GM23338 (cell line): ENCODE measurements around the gene LRMDA. TPM values are rescaled to one million over a fixed set of nuclear protein-coding genes. Genes with fewer than 3 reads are reported as not detected.
A peak's percentile ranks its signal among the peaks of the same experiment; 100 is the strongest.

Source experiments
- ATAC-seq: fragments of 200-7000 bp; cut with Tn5 transposase; 3 replicates; pipeline ENCODE4 v1.9.1; 2020
- DNase-seq: peaks from one replicate; pipeline ENCODE4 v3.0.0-alpha.2; 2015; ENCODE audit warnings: low spot score
- H2AFZ ChIP-seq: fragments of 200-600 bp; sonication (generic); 2 replicates; pipeline ENCODE4 v1.8.0; 2016; ENCODE audit warnings: antibody characterized with exemption, mild to moderate bottlenecking, moderate library complexity
- H3F3A ChIP-seq: fragments of 200-600 bp; sonication (generic); replicated peaks from 2 replicates; pipeline ENCODE4 v1.8.0; 2017; ENCODE audit warnings: antibody characterized with exemption, mixed run types, low read depth
- H3K27ac ChIP-seq: fragments of 200-600 bp; sonication (generic); 2 replicates; pipeline ENCODE4 v1.6.1; 2016; ENCODE audit warnings: low read depth
- H3K27me3 ChIP-seq: fragments of 200-600 bp; sonication (generic); 2 replicates; pipeline ENCODE4 v1.8.0; 2016; ENCODE audit warnings: mild to moderate bottlenecking, mixed run types, moderate library complexity; ENCODE audit not compliant: insufficient read depth
- H3K36me3 ChIP-seq: fragments of 200-600 bp; sonication (generic); 2 replicates; pipeline ENCODE4 v1.8.0; 2016; ENCODE audit warnings: mild to moderate bottlenecking; ENCODE audit not compliant: insufficient read depth
- H3K4me1 ChIP-seq: fragments of 200-600 bp; sonication (generic); 2 replicates; pipeline ENCODE4 v1.8.0; 2016; ENCODE audit warnings: mild to moderate bottlenecking, moderate library complexity; ENCODE audit not compliant: insufficient read depth
- H3K4me2 ChIP-seq: fragments of 200-600 bp; sonication (generic); 2 replicates; pipeline ENCODE4 v1.7.1; 2017; ENCODE audit warnings: mixed run types
- H3K4me3 ChIP-seq: fragments of 200-600 bp; sonication (generic); 2 replicates; pipeline ENCODE4 v1.6.1; 2016; ENCODE audit warnings: mixed run types
- H3K79me2 ChIP-seq: fragments of 200-600 bp; sonication (generic); replicated peaks from 2 replicates; pipeline ENCODE4 v1.8.0; 2017; ENCODE audit warnings: mild to moderate bottlenecking; ENCODE audit not compliant: insufficient read depth
- H3K9me2 ChIP-seq: fragments of 200-600 bp; sonication (generic); 2 replicates; pipeline ENCODE4 v1.8.0; 2017; ENCODE audit not compliant: insufficient read depth
- H4K20me1 ChIP-seq: fragments of 200-600 bp; sonication (generic); replicated peaks from 2 replicates; pipeline ENCODE4 v1.8.0; 2017; ENCODE audit warnings: mild to moderate bottlenecking; ENCODE audit not compliant: insufficient read depth
- H3K27ac Mint-ChIP-seq: 2 replicates; pipeline ENCODE4 v1.8.0; 2020; ENCODE audit warnings: inconsistent platforms, mild to moderate bottlenecking, moderate library complexity, mixed read lengths
- H3K27me3 Mint-ChIP-seq: 3 replicates; pipeline ENCODE4 v1.8.0; 2022; ENCODE audit warnings: low read depth, mild to moderate bottlenecking, moderate library complexity, mixed read lengths, inconsistent platforms; ENCODE audit not compliant: insufficient read depth, poor library complexity
- H3K36me3 Mint-ChIP-seq: 3 replicates; pipeline ENCODE4 v1.8.0; 2021; ENCODE audit warnings: low read depth, mild to moderate bottlenecking, inconsistent platforms, moderate library complexity, mixed read lengths
- H3K4me1 Mint-ChIP-seq: 3 replicates; pipeline ENCODE4 v1.8.0; 2020; ENCODE audit warnings: mild to moderate bottlenecking, inconsistent platforms, mixed read lengths
- H3K4me3 Mint-ChIP-seq: 3 replicates; pipeline ENCODE4 v1.8.0; 2021; ENCODE audit warnings: moderate library complexity, mild to moderate bottlenecking, inconsistent platforms, mixed read lengths
- H3K9me3 Mint-ChIP-seq: 3 replicates; pipeline ENCODE4 v1.8.0; 2020; ENCODE audit warnings: moderate library complexity, mild to moderate bottlenecking, inconsistent platforms, mixed read lengths
- CREB1 ChIP-seq: fragments of 250-450 bp; sonication (Bioruptor Pico); IDR thresholded peaks from 2 replicates; pipeline ENCODE4 v1.5.0; 2020; ENCODE audit warnings: low read depth, mild to moderate bottlenecking, moderate library complexity
- ETS1 ChIP-seq: IDR thresholded peaks from 2 replicates; pipeline ENCODE4 v1.6.1; 2016; ENCODE audit warnings: antibody characterized with exemption
- EZH2 ChIP-seq: fragments of 200-600 bp; sonication (generic); IDR thresholded peaks from one replicate; pipeline ENCODE4 v1.8.0; 2017; ENCODE audit warnings: antibody characterized with exemption, mild to moderate bottlenecking, low read depth; ENCODE audit not compliant: unreplicated experiment
- EZH2phosphoT487 ChIP-seq: fragments of 200-600 bp; sonication (generic); IDR thresholded peaks from one replicate; pipeline ENCODE4 v1.8.1; 2018; ENCODE audit warnings: antibody characterized with exemption; ENCODE audit not compliant: unreplicated experiment
- JUNB ChIP-seq: IDR thresholded peaks from one replicate; pipeline ENCODE4 v1.6.1; 2016; ENCODE audit warnings: antibody characterized with exemption; ENCODE audit not compliant: unreplicated experiment
- POLR2AphosphoS5 ChIP-seq: IDR thresholded peaks from 2 replicates; pipeline ENCODE4 v1.6.1; 2016; ENCODE audit warnings: antibody characterized with exemption, low read depth
- REST ChIP-seq: IDR thresholded peaks from one replicate; pipeline ENCODE4 v1.6.1; 2018; ENCODE audit warnings: antibody characterized with exemption; ENCODE audit not compliant: unreplicated experiment
- STAT1 ChIP-seq: IDR thresholded peaks from one replicate; pipeline ENCODE4 v1.6.1; 2016; ENCODE audit warnings: antibody characterized with exemption; ENCODE audit not compliant: unreplicated experiment
- ZNF114 ChIP-seq: fragments of 250-450 bp; sonication (Bioruptor Pico); IDR thresholded peaks from 2 replicates; pipeline ENCODE4 v1.5.0; 2020; ENCODE audit warnings: mild to moderate bottlenecking, moderate library complexity
- ZNF331 ChIP-seq: fragments of 250-450 bp; sonication (Bioruptor Pico); IDR thresholded peaks from 2 replicates; pipeline ENCODE4 v1.5.0; 2020; ENCODE audit warnings: low read depth, mild to moderate bottlenecking, moderate library complexity
- ZNF462 ChIP-seq: fragments of 250-450 bp; sonication (Bioruptor Pico); IDR thresholded peaks from 2 replicates; pipeline ENCODE4 v1.5.0; 2020; ENCODE audit warnings: mild to moderate bottlenecking, moderate library complexity
- polyA plus RNA-seq: library from polyadenylated mRNA; unstranded; fragments of >200 nt; fragmentation: Nextera tagmentation; extraction: Ambion mirVana; gene quantifications from 2 replicates; pipeline ENCODE4 v1.2.1, GENCODE V29; 2016
- total RNA-seq: library from RNA; depleted of rRNA; stranded (reverse); fragments of >200 nt; shearing (Covaris generic); gene quantifications from 2 replicates; pipeline ENCODE4 v1.2.3, GENCODE V29; 2014
- TF ChIP-seq, protein P1 (sequence below), 2 experiments: fragments of 200-600 bp in 1 of 2; sonication (generic) in 1 of 2; conservative IDR thresholded peaks; 2 replicates each; pipeline versions ENCODE4 v1.5.1 to v1.6.1; 2016 to 2017; ENCODE audit warnings: antibody characterized with exemption in 2 of 2, low read depth in 2 of 2, mild to moderate bottlenecking in 2 of 2, moderate library complexity in 1 of 2

LRMDA gene
- total and polyA plus RNA-seq, 2 experiments from 2014 or later: 0.90 to 1.8 TPM

DNA sequence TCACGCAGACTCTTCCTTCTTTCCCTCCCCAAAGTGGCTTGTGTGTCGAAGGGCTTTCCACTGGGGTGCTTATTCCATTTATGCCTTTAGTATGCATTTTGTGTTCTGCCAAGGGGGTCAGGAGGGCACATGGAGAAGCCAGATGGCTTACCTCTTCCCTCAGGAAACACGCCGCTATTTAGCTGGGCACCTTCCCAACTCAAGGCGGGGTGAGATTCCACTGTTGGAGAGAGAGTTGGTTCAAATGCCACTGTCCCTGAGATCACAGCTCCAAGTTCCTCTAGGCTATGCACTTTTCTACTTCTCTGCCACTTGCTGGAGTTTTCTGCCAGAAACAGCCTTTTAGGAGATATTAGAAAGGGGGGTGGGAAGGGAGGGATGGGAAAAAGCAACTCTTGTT lies 1091.8 kb downstream of the LRMDA start (continued):
- TF ChIP-seq ZNF462 (CRISPR knock-in tag): no peak

DNA sequence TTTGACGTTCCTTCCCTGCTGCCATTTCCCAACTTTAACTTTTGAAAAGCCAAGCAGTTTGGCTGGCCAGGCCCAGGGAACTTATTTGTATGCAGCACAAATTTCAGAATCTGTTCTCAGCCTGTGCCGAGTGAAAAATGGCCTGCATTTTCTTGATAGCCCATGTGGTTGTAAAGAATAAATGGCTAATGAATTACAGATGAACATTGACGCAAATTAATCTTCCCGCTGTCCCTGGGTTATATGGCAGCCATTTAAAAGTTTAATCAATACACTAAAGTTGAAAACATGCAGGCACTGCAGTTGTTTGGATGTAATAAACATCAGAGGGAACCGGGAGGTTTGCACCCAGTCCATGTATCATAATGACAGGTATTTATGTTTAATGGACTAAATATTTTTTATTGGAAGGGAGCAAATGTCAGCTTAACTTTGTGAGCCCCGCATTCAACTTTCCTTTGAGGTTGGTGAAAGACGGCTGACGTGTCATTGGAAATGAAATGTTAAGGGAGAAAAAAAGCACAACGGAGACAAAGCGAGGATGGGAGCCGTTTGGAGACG lies 1092.4 kb downstream of the LRMDA start:
- Histone ChIP-seq H2AFZ (0 out of 2 replicates have a peak overlapping the region, but pooled peaks have one; percentile 19), H3K9me2 (no peaks in the 10 kb centered on the region), H3K27me3 (no peaks in the 10 kb centered on the region), H3K79me2 (no peaks in the 10 kb centered on the region), H3K4me2 (no peak overlapping the region), H3K4me1 (no peaks in the 10 kb centered on the region; the same call in 1 of the 2 replicates), H3K36me3 (no peaks in the 10 kb centered on the region), H3K27ac (no peak overlapping the region), H4K20me1 (no peaks in the 10 kb centered on the region), H3F3A (no peaks in the 10 kb centered on the region), H3K4me3 (no peak overlapping the region)
- H3K36me3 Mint-ChIP-seq: no peaks in the 10 kb centered on the region
- H3K4me3 Mint-ChIP-seq: no peak overlapping the region
- DNase-seq (no peak), ATAC-seq (no peak)
- no peak overlapping the region for H3K27ac Mint-ChIP-seq
- H3K4me1 Mint-ChIP-seq: no peaks in the 10 kb centered on the region
- H3K9me3 Mint-ChIP-seq: no peaks in the 10 kb centered on the region
- H3K27me3 Mint-ChIP-seq: no peaks in the 10 kb centered on the region
- TF ChIP-seq ZNF331 (CRISPR knock-in tag): no peak
- TF ChIP-seq JUNB: no peak
- no peak for TF ChIP-seq ETS1
- TF ChIP-seq ZNF114 (CRISPR knock-in tag): no peak
- TF ChIP-seq CREB1: no peak
- no peak for TF ChIP-seq EZH2phosphoT487
- TF ChIP-seq, protein P1, sequence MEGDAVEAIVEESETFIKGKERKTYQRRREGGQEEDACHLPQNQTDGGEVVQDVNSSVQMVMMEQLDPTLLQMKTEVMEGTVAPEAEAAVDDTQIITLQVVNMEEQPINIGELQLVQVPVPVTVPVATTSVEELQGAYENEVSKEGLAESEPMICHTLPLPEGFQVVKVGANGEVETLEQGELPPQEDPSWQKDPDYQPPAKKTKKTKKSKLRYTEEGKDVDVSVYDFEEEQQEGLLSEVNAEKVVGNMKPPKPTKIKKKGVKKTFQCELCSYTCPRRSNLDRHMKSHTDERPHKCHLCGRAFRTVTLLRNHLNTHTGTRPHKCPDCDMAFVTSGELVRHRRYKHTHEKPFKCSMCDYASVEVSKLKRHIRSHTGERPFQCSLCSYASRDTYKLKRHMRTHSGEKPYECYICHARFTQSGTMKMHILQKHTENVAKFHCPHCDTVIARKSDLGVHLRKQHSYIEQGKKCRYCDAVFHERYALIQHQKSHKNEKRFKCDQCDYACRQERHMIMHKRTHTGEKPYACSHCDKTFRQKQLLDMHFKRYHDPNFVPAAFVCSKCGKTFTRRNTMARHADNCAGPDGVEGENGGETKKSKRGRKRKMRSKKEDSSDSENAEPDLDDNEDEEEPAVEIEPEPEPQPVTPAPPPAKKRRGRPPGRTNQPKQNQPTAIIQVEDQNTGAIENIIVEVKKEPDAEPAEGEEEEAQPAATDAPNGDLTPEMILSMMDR (conservative IDR thresholded peaks at IDR 0.05; ENCODE audit: low read depth in 2 of 2): no peak
- TF ChIP-seq REST: no peak
- TF ChIP-seq STAT1: no peak
- TF ChIP-seq POLR2AphosphoS5: no peak
- TF ChIP-seq EZH2: no peak
